ENCODE results near the gene ARNT2. TPM values are rescaled to one million over a fixed set of nuclear protein-coding genes. Genes with fewer than 3 reads are reported as not detected.

ARNT2 gene
- polyA plus RNA-seq, 2 of the 4 experiments (the other 2 are of a cell fraction): 8.9 to 17.0 TPM

- TF ChIP-seq, protein P1, sequence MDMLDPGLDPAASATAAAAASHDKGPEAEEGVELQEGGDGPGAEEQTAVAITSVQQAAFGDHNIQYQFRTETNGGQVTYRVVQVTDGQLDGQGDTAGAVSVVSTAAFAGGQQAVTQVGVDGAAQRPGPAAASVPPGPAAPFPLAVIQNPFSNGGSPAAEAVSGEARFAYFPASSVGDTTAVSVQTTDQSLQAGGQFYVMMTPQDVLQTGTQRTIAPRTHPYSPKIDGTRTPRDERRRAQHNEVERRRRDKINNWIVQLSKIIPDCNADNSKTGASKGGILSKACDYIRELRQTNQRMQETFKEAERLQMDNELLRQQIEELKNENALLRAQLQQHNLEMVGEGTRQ (IDR thresholded peaks at IDR 0.05): no peak
- TF ChIP-seq POLR2AphosphoS2 (conservative IDR thresholded peaks at IDR 0.05; ENCODE audit: low read length): no peak
- TF ChIP-seq FOXS1 (CRISPR knock-in tag; IDR thresholded peaks at IDR 0.05): no peak
- no peak for TF ChIP-seq SREBF2 (IDR thresholded peaks at IDR 0.05)
- TF ChIP-seq NFE2L2 (conservative IDR thresholded peaks at IDR 0.05; ENCODE audit: low read length): no peak
These were observed 209.7 kb downstream of the ARNT2 start (continued) for GRCh38 chr15:80613762-80614365.

DNA sequence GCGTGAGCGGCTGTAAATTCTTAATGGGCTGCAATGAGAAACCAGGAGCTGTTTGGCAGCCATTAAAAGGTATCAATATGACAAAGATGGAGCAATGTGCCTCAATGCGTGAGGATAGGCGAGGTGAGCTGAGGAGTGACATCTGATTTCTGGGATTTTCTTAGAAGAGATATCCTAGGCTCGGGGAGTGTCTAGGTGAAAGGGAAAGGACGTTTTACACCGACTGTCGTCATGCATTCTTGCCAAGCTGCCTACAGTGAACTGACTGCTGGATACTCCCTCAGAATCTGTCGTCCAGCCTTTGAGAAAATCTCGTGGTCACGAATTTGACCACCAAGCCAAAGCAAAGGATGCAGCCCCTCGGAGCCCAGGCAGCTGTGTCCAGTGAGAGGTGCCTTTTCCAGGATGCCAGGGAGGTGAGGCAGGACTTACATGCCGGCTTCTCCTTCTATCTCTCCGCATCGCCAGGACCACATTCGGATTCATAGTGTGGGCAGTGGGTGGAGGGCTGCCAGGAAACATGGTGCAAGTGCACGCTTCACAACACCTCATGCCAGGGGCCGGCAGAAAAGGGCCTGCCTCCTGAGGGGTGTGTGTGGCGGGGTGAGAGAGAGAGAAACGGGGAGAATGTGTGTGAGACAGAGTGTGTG, 210.7 kb downstream of the ARNT2 start:
- TF ChIP-seq PHF8 (IDR thresholded peaks at IDR 0.05; ENCODE audit: borderline replicate concordance, low read depth) (no peak), SMC3 (IDR thresholded peaks at IDR 0.05) (no peak), NPAS2 (CRISPR knock-in tag; IDR thresholded peaks at IDR 0.05; ENCODE audit: borderline replicate concordance) (no peak), EHMT2 (IDR thresholded peaks at IDR 0.05; ENCODE audit: low read depth) (no peak), HOXB5 (CRISPR knock-in tag; IDR thresholded peaks at IDR 0.05) (no peak), RAD21 (conservative IDR thresholded peaks at IDR 0.05 in 1 of 2, IDR thresholded peaks at IDR 0.05 in 1 of 2) (no peak), KDM1A (IDR thresholded peaks at IDR 0.05; ENCODE audit: low read depth) (no peak), JUN (IDR thresholded peaks at IDR 0.05) (no peak)
- TF ChIP-seq, protein P2, sequence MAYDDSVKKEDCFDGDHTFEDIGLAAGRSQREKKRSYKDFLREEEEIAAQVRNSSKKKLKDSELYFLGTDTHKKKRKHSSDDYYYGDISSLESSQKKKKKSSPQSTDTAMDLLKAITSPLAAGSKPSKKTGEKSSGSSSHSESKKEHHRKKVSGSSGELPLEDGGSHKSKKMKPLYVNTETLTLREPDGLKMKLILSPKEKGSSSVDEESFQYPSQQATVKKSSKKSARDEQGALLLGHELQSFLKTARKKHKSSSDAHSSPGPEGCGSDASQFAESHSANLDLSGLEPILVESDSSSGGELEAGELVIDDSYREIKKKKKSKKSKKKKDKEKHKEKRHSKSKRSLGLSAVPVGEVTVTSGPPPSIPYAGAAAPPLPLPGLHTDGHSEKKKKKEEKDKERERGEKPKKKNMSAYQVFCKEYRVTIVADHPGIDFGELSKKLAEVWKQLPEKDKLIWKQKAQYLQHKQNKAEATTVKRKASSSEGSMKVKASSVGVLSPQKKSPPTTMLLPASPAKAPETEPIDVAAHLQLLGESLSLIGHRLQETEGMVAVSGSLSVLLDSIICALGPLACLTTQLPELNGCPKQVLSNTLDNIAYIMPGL (CRISPR knock-in tag; IDR thresholded peaks at IDR 0.05; ENCODE audit: borderline replicate concordance): no peak
- no peak for DNase-seq (ENCODE audit: low read depth in 1 of 2, low spot score in 1 of 2)
- Histone ChIP-seq H3K4me2 (no peak overlapping the region), H3K4me1 (peaks cover 11% of the 10 kb centered on the region; the same call in 2 of the 3 replicates), H3K9me3 (no peaks in the 10 kb centered on the region), H3K4me3 (no peak overlapping the region), H3K27ac (no peak overlapping the region)
- WGBS (ENCODE audit: missing lambda C conversion rate): 84% methylated on average over 20 of the region's 20 CpGs
- ATAC-seq: no peak
- CTCF ChIA-PET: interaction anchor here (0.7 to 1.9 kb wide), 4 partner anchors 14 to 165 kb away, joined by 3 to 5 read pairs (median 4); no protein-coding TSS in a partner anchor
- POLR2A ChIA-PET: interaction anchor here (0.5 kb wide), 1 partner anchor 1249 kb away, joined by 3 read pairs; no protein-coding TSS in a partner anchor
- no peak for FAIRE-seq

GRCh38 chr15:80615361-80615736, 211.2 kb downstream of the ARNT2 start:
- WGBS (ENCODE audit: missing lambda C conversion rate): 78% methylated on average over 4 of the region's 4 CpGs
- Histone ChIP-seq H3K9me3 (no peaks in the 10 kb centered on the region), H3K4me3 (no peak overlapping the region), H3K27ac (peak overlapping the region in 1 of 2 experiments; percentile 42; a peak in 2 of 6 replicates), H3K4me2 (no peak overlapping the region), H3K4me1 (peaks cover 11% of the 10 kb centered on the region; the same call in 2 of the 3 replicates)
- ChIA-PET POLR2A (no interaction called here), CTCF (interaction anchor here (1.5 kb wide), 1 partner anchor 20 kb away, joined by 4 read pairs; no protein-coding TSS in a partner anchor)
- TF ChIP-seq RNF2 (IDR thresholded peaks at IDR 0.05; ENCODE audit: borderline replicate concordance, low read depth) (no peak), JUN (IDR thresholded peaks at IDR 0.05) (no peak), ESRRA (IDR thresholded peaks at IDR 0.05; ENCODE audit: borderline replicate concordance, low read length) (no peak), MAFK (IDR thresholded peaks at IDR 0.05; ENCODE audit: partially characterized antibody) (no peak), POLR2AphosphoS2 (conservative IDR thresholded peaks at IDR 0.05; ENCODE audit: low read length) (no peak), BCL3 (IDR thresholded peaks at IDR 0.05) (no peak), KDM5A (IDR thresholded peaks at IDR 0.05) (no peak), PHF8 (IDR thresholded peaks at IDR 0.05; ENCODE audit: borderline replicate concordance, low read depth) (no peak), HOXA7 (CRISPR knock-in tag; IDR thresholded peaks at IDR 0.05) (no peak), ELK1 (IDR thresholded peaks at IDR 0.05; ENCODE audit: low read depth, low read length) (no peak)
- TF ChIP-seq, protein P1 (IDR thresholded peaks at IDR 0.05): no peak
- TF ChIP-seq, protein P2 (CRISPR knock-in tag; IDR thresholded peaks at IDR 0.05; ENCODE audit: borderline replicate concordance): no peak
- FAIRE-seq (no peak), ATAC-seq (no peak), DNase-seq (ENCODE audit: low read depth in 1 of 2, low spot score in 1 of 2) (no peak)

Measured in A549 (cell line).